Glomerular visceral epithelial cell (primary cell): ENCODE measurements around the gene RASSF4.

Experiments used
- DNase-seq: peaks from one replicate; pipeline ENCODE4 v3.0.0-alpha.2; 2016; ENCODE audit errors: extremely low spot score

RASSF4 gene

DNA sequence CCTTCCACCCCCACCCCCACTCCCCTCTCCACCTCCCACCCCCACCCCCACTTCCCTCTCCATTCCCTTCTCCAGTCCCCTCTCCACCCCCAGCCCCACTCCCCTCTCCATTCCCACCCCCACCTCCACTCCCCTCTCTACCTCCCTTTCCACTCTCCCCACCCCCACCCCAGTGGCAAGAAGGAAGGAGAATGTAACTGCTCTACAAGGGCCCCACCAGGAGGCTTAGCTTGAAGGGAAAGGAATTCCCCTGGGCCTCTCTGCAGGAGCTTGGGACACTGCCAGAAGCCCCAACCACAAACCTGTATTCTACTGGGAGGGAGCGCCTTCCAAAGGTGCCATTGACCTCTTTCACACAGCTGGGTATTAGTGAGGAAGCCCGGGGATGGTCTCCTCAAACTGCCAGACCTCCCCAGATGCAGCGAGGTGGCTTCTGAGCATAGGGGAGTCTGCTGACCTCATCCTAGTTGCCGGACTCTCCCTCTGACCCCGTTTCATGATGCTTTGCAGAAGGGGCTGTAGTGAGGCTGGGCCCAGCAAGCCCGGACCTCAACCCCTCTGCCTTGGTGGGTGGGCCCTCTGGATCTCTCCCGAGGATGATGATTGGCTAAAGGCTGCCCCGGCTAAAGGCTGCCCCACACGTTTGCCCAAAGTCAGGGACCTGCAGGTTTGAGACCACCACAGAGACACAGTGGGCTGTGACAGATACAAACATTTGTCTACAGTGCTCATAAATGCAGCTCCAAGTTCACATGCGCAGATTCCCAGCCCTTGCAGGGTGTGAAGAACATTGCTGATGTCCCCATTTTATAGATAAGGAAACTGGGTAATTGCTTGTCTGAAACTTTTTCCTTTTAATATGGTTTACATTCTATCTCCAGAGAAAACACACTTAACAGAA lies 16.1 kb downstream of the RASSF4 start:
- peak; percentile 97 for DNase-seq

DNA sequence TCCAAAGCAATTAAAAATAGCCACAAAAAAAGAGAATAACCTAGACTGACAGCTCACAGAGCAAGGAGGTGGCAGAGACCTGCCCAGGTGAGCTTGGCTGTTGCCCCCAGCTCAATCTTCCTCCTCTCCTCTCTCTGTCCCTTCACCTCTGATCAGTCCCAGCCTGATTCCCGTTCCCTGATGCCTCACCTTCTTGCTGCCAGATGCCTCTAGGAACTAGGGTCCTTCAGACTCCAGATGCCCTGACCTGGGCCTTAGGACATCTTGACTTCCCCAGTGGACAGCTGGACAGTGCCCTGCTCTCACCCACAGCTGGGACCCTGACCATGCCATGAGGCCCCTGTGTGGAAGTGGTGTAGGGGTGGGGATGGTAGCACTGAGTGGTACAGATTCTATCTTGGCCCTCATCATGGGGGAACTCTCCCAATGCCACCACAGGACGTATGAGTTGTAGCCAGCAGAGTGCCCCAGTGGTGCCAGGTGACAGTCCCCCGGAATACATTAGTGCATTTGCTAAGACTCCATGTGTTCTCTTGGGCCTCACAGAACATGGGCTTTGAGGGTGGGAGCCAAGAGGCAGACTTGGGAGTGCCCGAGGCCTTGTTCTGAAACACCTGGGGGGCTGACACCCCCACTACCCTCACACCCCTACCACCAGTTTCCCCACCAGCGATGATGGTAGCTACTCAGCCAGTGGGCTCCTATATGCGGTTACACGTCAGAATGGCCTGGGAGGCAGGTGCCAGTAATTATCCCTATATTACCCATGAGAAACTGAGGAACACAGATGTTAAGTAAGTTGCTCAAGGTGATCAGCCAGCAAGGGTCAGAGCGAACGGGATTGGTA lies 17.0 kb downstream of the RASSF4 start:
- no peak for DNase-seq

DNA sequence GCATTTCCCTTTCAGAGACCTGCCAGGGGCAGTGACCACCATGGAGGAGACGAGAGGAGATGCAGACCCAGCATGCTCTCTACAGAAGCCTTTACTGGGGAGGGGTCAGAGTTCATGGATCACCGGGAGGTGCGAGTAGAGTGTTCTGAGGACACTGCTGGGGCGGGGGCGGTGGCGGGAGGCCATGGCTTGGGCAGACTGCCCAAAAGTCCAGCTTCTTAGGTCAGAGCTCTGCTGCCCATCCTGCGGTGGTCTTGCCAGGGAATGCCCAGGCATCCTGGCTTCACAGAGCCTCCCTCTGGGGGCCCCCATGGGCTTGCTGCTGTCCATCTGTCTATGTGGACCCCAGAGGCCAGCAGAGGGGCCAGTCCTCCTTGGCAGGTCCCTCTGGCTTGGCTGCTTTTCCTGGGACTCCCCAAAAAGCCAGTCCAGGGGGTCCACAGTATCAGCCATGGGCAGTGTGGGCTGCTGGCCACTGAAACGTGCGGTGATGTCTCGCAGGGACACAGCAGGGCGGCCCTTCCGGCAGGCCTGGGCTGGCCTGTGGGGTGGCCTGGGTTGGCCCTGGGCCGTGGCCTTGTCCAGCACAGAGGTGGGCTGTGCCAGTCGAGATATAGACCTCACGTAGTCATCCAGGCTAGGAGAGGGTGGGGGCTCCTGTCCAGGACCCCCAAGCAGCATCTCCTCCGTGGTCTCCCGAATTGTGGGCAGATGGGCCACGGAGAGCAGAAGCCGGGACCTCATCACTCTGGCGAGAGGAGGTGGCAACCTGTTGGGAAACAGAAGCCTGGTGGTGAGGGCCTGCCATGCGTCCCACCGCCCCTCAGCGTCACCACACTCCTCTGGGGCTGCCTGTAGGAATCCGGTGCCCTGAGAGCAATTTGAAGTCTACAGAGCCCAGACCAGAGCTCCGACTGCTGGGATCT lies 17.9 kb downstream of the RASSF4 start:
- no peak for DNase-seq

DNA sequence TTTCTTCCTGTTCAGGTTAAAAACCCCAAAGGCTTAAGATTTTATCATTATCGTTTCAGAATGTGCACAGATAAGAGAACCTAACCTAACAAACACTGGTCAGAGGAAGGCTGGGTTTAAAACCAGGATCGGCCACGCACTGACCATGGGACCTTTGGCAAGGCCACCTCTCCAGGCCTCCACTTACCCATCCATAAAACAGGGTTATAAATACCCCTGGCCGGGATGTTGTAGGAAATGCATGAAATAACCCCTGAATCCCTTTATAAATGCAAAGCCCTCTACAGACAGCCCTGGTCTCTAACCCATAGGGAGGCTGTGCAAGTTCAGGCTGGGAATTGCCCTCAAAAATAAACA lies 18.6 kb downstream of the RASSF4 start:
- DNase-seq: no peak

- DNase-seq: peak; percentile 95
Measured at GRCh38 chr10:44978570-44979280, 19.1 kb downstream of the RASSF4 start, which contains the start of gene DEPP1. DEPP1 (minus strand) TSS chr10:44978809; CDS start chr10:44978030, 779 bp downstream.

DNA sequence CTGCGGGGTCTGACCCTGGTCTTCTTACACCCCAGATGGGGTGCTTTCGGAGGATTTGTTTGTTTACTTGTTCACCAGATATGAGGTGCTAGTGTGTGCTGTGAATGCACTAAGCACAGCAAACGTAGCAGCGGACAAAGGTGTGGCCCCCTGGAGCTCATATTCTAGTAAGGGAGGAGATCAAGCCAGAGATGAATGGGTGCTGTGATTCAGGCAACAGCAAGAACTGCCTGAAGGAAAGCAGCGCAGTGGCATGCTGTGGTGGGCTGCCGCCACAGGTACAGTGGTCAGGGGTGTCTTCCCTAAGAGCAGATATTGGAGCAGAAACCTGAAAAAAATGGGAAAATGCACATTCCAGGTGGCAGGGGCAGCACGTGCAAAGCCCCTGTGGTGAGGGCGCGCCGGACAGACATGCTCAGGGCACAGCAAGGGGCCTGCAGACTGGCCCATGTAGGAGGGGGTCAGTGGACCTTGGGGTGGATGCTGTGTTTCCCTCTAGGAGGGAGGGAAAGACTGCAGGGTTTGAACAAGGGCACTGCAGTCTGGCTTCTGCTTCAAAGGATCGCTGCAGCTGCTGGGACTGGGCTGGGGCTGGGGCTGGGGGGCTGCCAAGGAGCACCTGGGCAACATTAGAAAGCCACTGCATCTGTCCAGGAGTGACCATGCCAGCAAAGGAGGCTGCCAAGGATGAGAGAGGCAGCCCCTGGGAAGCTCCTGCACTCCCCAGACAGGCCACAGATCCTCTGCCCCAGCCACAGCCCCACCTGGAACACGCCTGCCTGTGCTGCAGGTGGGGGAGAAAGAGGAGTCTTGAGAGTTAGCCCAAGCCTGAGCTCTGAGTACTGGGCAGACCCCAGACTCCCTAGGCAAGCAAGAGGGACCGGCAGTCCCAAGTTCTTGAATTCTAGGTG lies 19.9 kb downstream of the RASSF4 start:
- DNase-seq: no peak

DNA sequence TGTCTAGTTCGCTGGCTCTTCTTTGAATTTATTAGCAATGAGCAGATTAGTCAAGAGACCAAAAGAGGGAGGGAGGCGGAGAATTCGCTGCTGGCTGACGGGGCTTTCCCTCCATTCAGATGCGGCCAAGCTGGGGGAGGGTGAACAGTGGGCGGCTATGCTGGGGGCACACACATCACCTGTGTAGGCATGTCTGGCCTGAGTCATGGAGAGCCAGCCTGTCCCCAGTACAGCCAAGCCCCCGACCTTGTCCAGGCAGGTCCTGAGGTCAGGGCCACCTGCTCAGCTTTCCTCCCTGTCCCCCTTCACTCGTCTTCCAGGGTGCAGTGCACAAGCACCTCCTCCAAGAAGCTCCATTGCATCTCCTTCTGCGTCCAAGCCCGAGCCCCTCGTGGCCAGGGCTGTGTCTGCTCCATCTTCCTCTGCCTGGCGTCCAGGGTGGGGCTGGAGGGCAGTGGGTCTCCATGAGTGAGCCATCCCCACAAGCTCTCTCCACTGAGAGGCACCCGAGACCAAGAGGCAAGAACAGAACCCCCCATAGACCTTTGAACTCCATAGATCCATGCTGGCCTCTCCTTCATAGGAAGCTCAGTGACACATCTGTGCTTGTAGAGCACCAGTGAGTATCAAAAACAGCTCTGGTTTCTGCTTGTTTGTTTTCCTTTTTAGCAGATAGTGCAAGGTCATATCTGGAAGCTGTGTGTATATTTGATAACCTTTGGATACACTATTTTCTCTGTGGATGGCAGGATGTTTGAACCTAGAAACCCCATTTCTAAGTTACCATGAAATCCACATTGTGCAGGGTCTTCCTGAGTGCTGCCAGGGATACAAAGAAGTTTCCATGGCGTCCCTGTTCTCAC lies 20.9 kb downstream of the RASSF4 start:
- no peak for DNase-seq

DNA sequence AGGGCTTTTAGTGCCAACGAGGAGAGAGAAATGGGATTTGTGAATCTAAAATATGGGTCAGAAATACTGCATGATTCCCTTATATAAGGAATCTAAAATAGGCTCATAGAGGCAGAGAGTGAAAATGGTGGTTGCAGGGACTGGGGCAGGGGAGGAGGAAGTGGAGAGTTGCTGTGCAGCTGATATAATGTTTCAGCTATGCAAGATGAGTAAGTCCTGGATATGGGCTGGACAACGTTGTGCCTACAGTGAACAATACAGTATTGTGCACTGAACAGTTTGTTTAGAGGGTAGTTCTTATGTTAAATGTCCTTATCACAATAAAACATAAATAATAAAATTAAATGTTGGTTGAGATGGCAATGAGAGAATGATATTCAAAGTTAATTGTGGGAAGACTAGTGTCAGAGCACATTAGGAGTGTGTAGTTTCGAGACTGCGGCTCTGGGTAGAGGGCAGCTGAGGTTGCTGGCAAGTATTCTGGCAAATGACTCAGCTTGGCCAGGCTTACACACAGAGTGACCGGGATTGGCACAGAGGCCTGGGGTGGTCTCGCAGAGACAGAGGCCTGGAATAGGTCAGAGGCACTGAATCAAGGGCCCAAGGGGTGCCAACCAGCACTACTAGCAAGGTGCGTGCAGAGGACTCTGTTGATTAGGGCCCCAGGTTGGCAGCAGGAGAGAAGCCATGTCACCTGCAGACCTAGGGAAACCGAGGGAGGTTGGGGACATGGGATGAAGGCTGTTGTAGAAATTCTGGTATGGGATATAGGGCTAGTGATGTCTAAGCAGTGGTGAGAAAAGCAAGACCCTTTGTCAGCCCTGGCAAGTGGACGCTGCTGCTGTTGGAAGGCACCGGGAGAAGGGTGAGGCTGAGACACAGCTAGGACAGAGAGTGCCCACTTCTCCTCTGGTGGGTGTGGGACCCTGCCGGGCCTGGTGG lies 21.8 kb downstream of the RASSF4 start:
- DNase-seq: peak; percentile 82

GRCh38 chr10:44982114-44982460 lies 22.5 kb downstream of the RASSF4 start:
- peak; percentile 85 for DNase-seq

DNA sequence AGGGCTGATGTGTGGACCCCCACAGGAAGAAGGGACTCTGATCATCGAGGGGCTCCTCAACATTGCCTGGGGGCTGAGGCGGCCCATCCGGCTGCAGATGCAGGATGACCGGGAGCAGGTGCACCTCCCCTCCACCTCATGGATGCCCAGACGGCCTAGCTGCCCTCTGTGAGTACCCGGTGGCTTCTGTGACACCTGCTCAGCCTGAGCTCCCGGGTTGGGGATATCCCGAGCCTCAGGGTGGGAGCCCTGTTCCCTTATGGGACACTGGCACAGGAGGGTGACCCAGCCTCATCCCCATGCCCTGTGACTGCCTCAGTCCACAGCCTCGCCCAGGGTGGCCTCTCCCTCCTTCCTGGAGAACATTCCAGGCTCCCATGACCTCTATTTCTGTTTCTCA lies 22.9 kb downstream of the RASSF4 start:
- DNase-seq: no peak

- DNase-seq: no peak
Measured at GRCh38 chr10:44983066-44983894, 23.7 kb downstream of the RASSF4 start.

- no peak for DNase-seq
Measured at GRCh38 chr10:44983895-44984278, 24.3 kb downstream of the RASSF4 start.

- DNase-seq: no peak
Measured at GRCh38 chr10:44984671-44985101, 25.1 kb downstream of the RASSF4 start.

DNA sequence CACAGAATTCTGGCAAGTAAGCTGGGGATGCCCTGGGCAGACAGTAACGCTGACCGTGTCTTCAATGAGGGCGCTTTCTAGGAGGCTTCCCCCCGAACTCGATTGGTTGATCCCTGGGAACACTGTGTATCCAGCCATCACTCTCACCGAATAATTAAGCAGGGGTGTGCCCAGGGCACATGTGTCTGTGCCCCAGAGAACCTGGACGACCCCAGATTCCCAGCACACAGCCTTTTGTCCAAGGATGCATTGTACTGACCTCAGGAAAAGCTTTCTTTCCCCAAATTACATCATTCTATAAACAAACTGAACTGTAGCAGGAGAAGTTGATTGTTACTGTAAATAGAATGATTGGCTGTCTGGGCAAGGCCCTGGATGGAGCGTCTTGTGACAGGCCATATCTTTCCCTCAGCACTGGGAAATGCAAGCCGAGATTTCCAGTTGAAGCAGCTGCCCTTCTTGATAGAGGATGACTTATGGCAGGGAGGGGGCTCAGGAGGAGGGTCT lies 25.6 kb downstream of the RASSF4 start:
- DNase-seq: no peak

DNA sequence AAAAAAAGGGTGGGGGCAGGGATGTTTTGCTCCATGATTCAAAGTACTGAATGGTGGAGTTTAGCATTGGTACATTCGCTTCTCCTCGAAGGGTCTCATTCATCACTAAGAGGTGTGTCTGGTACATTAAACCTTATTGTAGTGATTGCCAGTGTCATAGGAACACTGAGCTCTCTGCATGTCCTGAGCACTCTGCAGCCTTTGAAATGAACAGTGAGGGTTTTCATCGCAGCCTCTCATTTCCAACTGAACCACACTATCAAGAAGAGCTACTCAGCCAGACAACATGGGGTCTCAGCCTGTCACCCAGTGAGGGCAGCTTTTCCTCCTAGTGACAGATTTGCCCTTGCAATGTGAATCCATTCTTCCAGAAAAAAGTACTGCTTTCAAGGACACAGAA lies 26.6 kb downstream of the RASSF4 start:
- DNase-seq: no peak

GRCh38 chr10:44986670-44987069 lies 27.1 kb downstream of the RASSF4 start:
- DNase-seq: no peak
